Hepatocyte (in vitro differentiated cells): ENCODE measurements around the gene HIBADH.

Source experiments
- CTCF ChIP-seq: fragments of 200-600 bp; sonication (generic); IDR thresholded peaks from 2 replicates; pipeline ENCODE4 v1.5.1; 2016; ENCODE audit warnings: antibody characterized with exemption, mild to moderate bottlenecking; ENCODE audit not compliant: poor library complexity
- EZH2 ChIP-seq: fragments of 200-600 bp; sonication (generic); IDR thresholded peaks from 2 replicates; pipeline ENCODE4 v1.6.1; 2016; ENCODE audit warnings: antibody characterized with exemption, mild to moderate bottlenecking, borderline replicate concordance
- EZH2phosphoT487 ChIP-seq: fragments of 200-600 bp; sonication (generic); IDR thresholded peaks from one replicate; pipeline ENCODE4 v1.6.1; 2018; ENCODE audit warnings: antibody characterized with exemption, mild to moderate bottlenecking, low read depth, moderate library complexity; ENCODE audit not compliant: unreplicated experiment, severe bottlenecking

GRCh38 chr7:27532314-27532713 lies 130.4 kb downstream of the HIBADH start:
- TF ChIP-seq CTCF: no peak
- no peak for TF ChIP-seq EZH2
- TF ChIP-seq EZH2phosphoT487: peak; percentile 91
